ENCODE measurements around the gene C16orf78. TPM values are rescaled to one million over a fixed set of nuclear protein-coding genes. Genes with fewer than 3 reads are reported as not detected.
A peak's percentile ranks its signal among the peaks of the same experiment; 100 is the strongest.

Gene C16orf78
- total and polyA plus RNA-seq, 2 of the 8 experiments (the other 6 are each of a cell fraction or from before 2014, with no cell fraction given), result not detected

- Histone ChIP-seq H2BK120ac (replicated peaks; ENCODE audit: low read depth, low read length) (no peak overlapping the region), H3K79me1 (ENCODE audit: low read depth, low read length) (no peaks in the 10 kb centered on the region), H2BK12ac (ENCODE audit: low read depth, low read length) (no peak overlapping the region), H4K91ac (replicated peaks; ENCODE audit: insufficient read length, low read length) (no peak overlapping the region), H3K23ac (ENCODE audit: insufficient read length) (no peak overlapping the region), H4K8ac (ENCODE audit: extremely low read depth, insufficient read depth, low read length) (no peak overlapping the region), H3K14ac (ENCODE audit: insufficient read length) (no peak overlapping the region), H2BK20ac (ENCODE audit: low read length) (no peak overlapping the region), H3K27me3 (replicated peaks in 1 of 4; ENCODE audit: control insufficient read depth in 3 of 4, extremely low read depth in 1 of 4, insufficient read depth in 3 of 4, low read length in 3 of 4) (no peaks in the 10 kb centered on the region; a peak in 1 of 7 replicates), H3K4me1 (replicated peaks in 1 of 4; ENCODE audit: control insufficient read depth in 3 of 4, insufficient read depth in 4 of 4, low read length in 3 of 4) (peaks cover 0 to 9% (median 4%) of the 10 kb centered on the region in 4 experiments; a peak in 4 of 7 replicates), H4K20me1 (replicated peaks in 1 of 2; ENCODE audit: control insufficient read depth in 1 of 2, insufficient read depth in 2 of 2, low read length in 2 of 2) (no peaks in the 10 kb centered on the region), H3K4me2 (ENCODE audit: insufficient read depth in 1 of 2, low read depth in 2 of 2, low read length in 2 of 2) (no peak overlapping the region), H3K9me3 (ENCODE audit: insufficient read depth in 2 of 2, low read depth in 1 of 2, low read length in 1 of 2) (no peaks in the 10 kb centered on the region), H3K4ac (replicated peaks; ENCODE audit: insufficient read length, low read depth, low read length) (no peak overlapping the region), H2AFZ (ENCODE audit: low read length) (0 out of 2 replicates have a peak overlapping the region, but pooled peaks have one; percentile 14), H3K27ac (ENCODE audit: low read depth, low read length) (no peak overlapping the region), H2AK5ac (ENCODE audit: low read depth, low read length) (no peak overlapping the region), H3K79me2 (ENCODE audit: control insufficient read depth in 1 of 2, insufficient read depth in 2 of 2, low read length in 2 of 2) (no peaks in the 10 kb centered on the region), H3K56ac (replicated peaks; ENCODE audit: insufficient read length, low read depth, low read length) (no peak overlapping the region), H2BK5ac (ENCODE audit: low read depth, low read length) (no peak overlapping the region), H3K4me3 (ENCODE audit: extremely low read depth in 1 of 4, insufficient read depth in 2 of 4, low read depth in 3 of 4, low read length in 4 of 4) (no peak overlapping the region), H3K23me2 (ENCODE audit: low read depth, low read length) (no peaks in the 10 kb centered on the region), H3K9ac (replicated peaks in 1 of 4; ENCODE audit: extremely low read depth in 1 of 4, low read depth in 3 of 4, low read length in 3 of 4) (no peak overlapping the region), H3K18ac (ENCODE audit: extremely low read depth, low read length) (no peak overlapping the region), H3K36me3 (ENCODE audit: control insufficient read depth in 2 of 4, insufficient read depth in 4 of 4, low read length in 3 of 4) (no peaks in the 10 kb centered on the region), H2BK15ac (ENCODE audit: low read length) (no peak overlapping the region), H4K5ac (ENCODE audit: insufficient read length, low read depth, low read length) (no peak overlapping the region)
- POLR2A ChIA-PET (ENCODE audit: partially characterized antibody), result no interaction called here
- no peak for FAIRE-seq
- 85% methylated on average over 8 of the region's 8 CpGs; no CpG with 5 or more reads in 1 of the 2 experiments for WGBS, 2 experiments (ENCODE audit: extremely low coverage in 1 of 2, insufficient coverage in 1 of 2, insufficient read length in 1 of 2, insufficient replicate concordance in 2 of 2, low coverage in 1 of 2, low lambda C conversion rate in 2 of 2, missing lambda C conversion rate in 1 of 2)
- CTCF ChIA-PET (ENCODE audit: partially characterized antibody), result interaction anchor here (1.2 to 8.0 kb wide), 4 partner anchors 13 to 649 kb away, joined by 3 to 67 read pairs (median 6); no protein-coding TSS in a partner anchor
- TF ChIP-seq, protein P1, sequence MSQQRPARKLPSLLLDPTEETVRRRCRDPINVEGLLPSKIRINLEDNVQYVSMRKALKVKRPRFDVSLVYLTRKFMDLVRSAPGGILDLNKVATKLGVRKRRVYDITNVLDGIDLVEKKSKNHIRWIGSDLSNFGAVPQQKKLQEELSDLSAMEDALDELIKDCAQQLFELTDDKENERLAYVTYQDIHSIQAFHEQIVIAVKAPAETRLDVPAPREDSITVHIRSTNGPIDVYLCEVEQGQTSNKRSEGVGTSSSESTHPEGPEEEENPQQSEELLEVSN (IDR thresholded peaks at IDR 0.05), result no peak
- no peak for TF ChIP-seq CREB1 (IDR thresholded peaks at IDR 0.05)
- TF ChIP-seq EZH2 (IDR thresholded peaks at IDR 0.05; ENCODE audit: low read depth, low read length, severe bottlenecking), result no peak
- no peak for TF ChIP-seq MAX (IDR thresholded peaks at IDR 0.05)
- no peak for TF ChIP-seq CTBP2 (IDR thresholded peaks at IDR 0.05; ENCODE audit: borderline replicate concordance, insufficient read depth, insufficient read length, low read length)
- no peak for TF ChIP-seq GABPA (IDR thresholded peaks at IDR 0.05; ENCODE audit: borderline replicate concordance, insufficient read depth, low read length)
- TF ChIP-seq GTF2F1 (IDR thresholded peaks at IDR 0.05; ENCODE audit: borderline replicate concordance, low read depth, low read length), result no peak
- no peak for TF ChIP-seq TEAD4 (IDR thresholded peaks at IDR 0.05; ENCODE audit: low read depth, low read length)
- TF ChIP-seq ZNF274 (IDR thresholded peaks at IDR 0.05; ENCODE audit: borderline replicate concordance, extremely low read depth, low read length), result no peak
- TF ChIP-seq KDM1A (IDR thresholded peaks at IDR 0.05; ENCODE audit: borderline replicate concordance, low read length), result no peak
- no peak for DNase-seq (ENCODE audit: low read depth in 1 of 2, low spot score in 2 of 2)
Measured at GRCh38 chr16:49335828-49336227, 37.8 kb upstream of the C16orf78 start.
